ENCODE results near the gene TRIM9.

Gene TRIM9

DNA sequence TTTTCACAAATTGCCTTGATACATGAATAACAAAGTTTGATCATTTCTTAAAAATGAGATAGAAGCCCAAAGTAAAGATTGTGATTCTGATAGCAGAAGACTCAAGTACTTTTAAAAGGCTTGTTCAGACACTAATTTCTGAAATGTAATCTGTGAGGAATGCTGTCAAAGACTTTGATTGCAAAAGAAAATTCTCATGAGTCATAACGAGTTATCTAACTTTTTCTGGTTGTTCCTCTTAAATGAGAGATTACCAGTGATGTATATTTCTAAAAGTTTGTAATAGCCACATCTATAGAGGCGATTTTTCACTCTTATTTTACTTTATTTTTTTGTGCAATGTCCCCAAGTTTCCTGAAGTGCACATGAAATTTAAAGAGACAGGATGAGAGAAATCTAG, 157.6 kb downstream of the TRIM9 start:
- no peak for DNase-seq (ENCODE audit: low read depth in 1 of 2, low spot score in 1 of 2)

DNA sequence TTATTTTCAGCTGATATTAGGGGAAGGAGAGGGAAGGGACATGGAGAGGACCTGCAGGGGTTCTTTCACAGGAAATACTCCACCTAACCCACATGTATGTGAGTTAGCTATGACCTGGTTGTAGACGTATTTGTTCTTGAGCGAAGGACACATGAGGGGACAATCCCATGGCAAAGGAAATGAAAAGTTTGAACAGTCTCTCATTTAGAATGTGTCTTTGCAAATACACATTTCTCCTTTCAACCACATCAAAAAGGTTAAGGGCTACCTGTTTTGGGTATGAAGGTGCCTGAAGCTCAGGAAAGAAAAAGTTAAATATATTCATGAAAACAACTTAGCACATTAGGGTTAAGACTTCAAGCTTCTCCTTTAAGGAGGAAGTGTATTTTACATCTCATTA, 158.0 kb downstream of the TRIM9 start:
- no peak for DNase-seq (ENCODE audit: low read depth in 1 of 2, low spot score in 1 of 2)

DNA sequence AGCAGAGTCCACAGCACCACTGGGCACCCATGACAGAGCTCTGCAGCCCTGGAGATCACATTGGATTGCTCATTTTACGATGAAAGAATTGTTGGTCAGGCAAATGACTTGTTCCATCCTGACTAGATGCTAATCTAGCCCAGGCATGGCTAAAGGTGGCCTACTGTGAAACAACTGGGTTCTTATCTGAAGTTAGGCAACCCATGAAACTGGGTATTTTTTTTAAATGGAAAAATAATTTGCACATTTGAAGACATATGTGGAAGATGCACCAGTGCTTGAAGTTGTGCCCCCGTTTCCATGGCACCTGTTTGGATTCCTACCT, 158.9 kb downstream of the TRIM9 start:
- no peak for DNase-seq (ENCODE audit: low read depth in 1 of 2, low spot score in 1 of 2)

DNA sequence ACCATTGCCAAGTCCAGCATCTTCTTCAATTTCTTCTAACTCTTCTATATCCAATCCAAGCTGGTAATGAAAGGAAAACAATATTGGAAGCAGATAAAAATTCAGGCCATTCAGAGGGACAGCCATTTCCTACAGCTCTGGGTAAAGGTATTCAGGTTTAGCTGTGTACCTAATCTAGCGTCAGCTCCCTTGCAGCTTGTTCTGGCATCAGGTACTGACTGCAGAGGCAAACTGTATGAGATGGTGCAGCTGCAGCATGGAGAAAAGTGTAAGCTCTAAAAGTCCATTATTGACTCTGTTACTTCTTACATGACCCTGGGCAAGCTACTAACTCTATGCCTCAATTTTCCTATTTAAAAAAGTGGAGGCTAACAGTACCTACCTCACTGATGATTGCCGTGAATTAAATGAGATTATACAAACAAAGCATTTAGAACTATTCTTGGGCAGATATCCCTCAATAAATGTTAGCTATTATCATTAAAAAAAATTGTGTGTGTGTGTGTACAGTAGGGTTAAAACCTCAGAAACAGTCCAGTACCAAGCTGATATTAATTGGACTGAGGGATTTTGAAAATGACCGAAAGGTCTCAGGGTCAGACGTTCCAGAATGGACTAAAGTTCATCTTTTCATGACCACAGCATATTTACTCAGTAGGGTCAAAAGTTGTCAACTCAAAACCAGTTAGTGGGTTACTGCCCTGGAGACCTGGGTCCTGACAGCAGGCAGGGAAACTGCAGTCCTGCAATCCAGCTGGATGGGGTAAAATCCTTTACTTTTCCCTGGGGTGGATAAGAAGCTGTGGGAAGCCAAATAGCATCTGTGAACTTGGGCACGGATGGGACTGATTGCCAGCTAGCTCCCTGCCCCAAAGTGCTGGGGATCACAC, 159.5 kb downstream of the TRIM9 start:
- no peak for DNase-seq (ENCODE audit: low read depth in 1 of 2, low spot score in 1 of 2)

DNA sequence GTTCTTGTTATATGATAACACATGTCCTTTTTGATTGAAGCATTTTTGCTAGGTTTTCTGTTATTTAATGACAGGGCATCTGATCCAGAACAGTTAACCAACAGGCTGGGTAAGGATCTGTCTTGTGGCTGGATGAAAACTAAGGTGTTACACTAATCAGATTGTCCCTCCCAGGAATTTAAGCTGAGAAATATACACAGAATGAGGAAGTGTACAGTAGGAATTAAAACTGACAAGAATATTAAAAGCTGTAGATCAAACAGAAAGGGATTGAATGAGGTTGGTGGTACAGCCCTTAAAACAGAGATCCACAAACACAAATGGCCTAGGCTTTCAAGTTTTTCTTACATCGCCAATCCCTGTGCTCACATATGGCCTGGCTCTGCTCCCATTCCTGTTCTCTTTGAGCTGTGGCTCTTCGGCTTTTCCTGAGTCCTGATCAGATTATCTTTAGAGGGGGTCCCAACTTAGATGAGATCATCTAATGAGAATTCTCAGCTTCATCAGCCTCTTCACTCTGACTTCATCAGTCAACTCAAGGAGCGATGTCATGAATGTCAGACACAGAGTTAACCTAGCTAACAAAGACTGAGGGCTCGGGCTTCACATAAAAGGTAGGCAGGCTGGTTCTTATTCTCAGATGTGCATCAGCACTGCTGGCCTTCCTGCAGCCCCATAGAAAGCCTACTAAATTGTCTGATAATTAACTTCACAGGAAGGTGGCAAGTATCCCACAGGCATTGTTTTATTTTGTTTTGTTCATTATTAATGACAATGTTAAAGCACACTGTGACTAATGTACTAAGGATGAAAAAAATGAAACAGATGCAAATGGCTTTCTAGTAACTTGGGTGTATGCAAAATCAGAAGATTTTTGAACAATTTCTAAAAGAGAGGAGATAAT, 162.1 kb downstream of the TRIM9 start:
- DNase-seq (ENCODE audit: low read depth in 1 of 2, low spot score in 1 of 2): no peak

DNA sequence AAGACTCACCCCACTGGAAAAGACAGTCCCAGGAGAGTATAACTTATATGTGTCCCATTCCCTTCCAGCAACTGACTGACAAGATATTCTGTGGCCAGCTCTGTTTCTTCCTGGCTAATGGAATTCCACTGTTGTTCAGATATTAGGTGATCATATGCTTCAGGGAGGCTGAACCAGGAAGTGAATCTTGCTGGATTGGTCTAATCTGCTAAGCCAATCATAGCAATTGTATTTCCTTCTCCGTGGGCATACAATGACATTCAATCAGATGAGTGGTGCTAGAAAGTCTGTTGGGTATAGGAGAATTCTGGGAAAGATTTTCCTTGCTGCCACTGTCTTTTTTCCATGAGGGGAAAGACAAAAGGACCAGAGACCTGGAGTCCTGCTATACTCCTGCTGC, 162.7 kb downstream of the TRIM9 start:
- DNase-seq (ENCODE audit: low read depth in 1 of 2, low spot score in 1 of 2): no peak

DNA sequence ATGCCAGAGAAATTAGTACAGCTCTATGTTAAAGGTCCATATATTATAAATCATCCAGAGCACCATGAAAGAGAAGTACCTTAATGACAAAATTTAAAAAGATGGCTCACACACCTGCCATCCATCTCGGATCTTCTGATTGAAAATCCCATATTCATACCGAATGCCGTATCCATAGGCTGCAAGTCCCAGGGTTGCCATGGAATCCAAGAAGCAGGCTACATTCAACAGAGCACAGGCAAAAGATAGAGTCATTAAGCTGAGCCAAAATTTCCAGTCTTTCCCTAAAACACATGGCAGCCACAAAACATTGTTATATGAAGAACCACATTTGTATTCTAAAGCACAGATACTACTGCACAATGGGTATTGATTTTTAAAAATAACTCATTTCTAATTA, 163.3 kb downstream of the TRIM9 start:
- no peak for DNase-seq (ENCODE audit: low read depth in 1 of 2, low spot score in 1 of 2)

DNA sequence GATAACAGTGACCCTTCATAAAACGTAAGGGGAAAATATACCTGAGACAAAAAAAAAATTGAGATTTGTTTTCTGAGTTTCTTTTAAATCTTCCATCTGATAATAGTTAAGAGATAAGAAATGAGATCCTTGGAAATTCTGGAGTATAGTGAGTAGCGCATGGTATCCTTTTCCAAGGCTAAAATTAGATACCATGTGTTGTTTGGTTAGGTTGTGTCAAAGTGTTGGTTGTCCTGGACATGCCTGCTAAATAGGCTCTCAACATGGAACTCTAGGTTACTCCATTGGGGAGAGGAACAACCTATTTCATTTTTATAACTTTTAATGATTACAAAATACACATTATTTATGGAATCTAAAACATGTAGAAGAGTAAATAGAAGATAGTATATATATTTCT, 165.4 kb downstream of the TRIM9 start:
- no peak for DNase-seq (ENCODE audit: low read depth in 1 of 2, low spot score in 1 of 2)

DNA sequence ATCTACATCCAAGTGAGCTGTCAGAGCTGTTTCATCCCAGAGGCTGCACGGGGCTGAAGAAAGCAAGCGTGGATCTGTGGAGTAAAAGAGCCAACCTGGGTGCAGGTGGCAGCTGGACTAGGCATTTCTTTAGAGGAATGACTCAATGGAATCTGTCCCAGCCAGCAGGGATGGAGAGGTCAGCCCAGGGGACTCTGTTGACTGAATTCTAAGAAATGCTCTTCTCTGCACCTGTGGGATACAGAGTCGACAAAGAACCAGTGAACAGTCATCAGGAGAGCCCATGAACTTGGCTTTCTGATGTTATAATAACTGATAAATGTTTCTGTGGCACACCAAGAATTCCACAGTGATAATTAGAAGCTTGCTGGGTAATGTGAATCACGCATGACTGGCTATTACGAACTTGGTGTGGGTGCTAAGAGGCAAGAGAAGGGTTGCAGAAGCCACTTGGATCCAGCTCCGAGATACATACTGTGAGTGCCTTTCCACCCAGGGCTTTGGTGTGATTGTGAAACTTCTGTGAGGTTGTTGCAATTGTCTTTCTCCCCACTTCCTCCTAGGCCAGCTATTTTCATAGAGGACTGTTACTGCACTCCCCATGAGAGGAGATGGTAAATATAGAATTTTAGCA, 166.8 kb downstream of the TRIM9 start:
- DNase-seq (ENCODE audit: low read depth in 1 of 2, low spot score in 1 of 2): no peak

DNA sequence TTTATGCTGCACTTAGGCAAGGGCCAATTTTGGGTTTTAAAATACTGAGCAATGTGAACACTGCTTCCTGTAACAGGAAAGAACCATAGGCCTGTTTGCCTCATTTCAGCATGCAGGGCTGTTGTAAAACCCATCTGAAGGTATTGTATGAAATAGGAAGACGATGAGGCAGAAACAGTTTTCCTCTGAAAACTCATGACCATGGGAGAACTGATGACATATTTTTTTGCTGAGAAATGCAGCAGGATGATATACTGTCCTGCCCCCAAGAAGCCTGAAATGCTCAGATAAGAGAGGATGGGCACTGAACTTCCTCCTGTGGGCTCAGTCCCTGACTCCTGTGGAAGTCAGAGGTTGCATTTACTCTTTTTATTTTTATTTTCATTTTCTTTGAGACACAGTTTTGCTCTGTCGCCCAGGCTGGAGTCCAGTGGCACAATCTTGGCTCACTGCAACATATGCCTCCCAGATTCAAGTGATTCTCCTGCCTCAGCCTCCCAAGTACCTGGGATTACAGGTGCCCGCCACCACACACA, 168.0 kb downstream of the TRIM9 start:
- no peak for DNase-seq (ENCODE audit: low read depth in 1 of 2, low spot score in 1 of 2)
